Vagina (tissue), 2 donors: Measurements from ENCODE around the gene UNC119.

Source experiments
- POLR2A ChIP-seq, 2 donors: fragments of 450-650 bp; IDR thresholded peaks; one replicate each; pipeline ENCODE4 v1.6.1; 2017; ENCODE audit warnings: antibody characterized with exemption in 2 of 2, mild to moderate bottlenecking in 2 of 2, moderate library complexity in 2 of 2
- POLR2AphosphoS5 ChIP-seq, 2 donors: sonication (generic); formaldehyde crosslinking; IDR thresholded peaks; one replicate each; pipeline ENCODE4 v1.9.0; 2017; ENCODE audit warnings: antibody characterized with exemption in 2 of 2, mild to moderate bottlenecking in 2 of 2, low read depth in 1 of 2; ENCODE audit not compliant: insufficient read depth in 1 of 2
- TF ChIP-seq, protein P1 (sequence below), 3 experiments: fragments of 450-650 bp in 2 of 3; fragments of 200-600 bp in 1 of 3; sonication (generic) in 1 of 3; IDR thresholded peaks; one replicate each; pipeline ENCODE4 v1.5.1; 2017 to 2019; ENCODE audit warnings: antibody characterized with exemption in 3 of 3, mild to moderate bottlenecking in 2 of 3, moderate library complexity in 2 of 3

DNA sequence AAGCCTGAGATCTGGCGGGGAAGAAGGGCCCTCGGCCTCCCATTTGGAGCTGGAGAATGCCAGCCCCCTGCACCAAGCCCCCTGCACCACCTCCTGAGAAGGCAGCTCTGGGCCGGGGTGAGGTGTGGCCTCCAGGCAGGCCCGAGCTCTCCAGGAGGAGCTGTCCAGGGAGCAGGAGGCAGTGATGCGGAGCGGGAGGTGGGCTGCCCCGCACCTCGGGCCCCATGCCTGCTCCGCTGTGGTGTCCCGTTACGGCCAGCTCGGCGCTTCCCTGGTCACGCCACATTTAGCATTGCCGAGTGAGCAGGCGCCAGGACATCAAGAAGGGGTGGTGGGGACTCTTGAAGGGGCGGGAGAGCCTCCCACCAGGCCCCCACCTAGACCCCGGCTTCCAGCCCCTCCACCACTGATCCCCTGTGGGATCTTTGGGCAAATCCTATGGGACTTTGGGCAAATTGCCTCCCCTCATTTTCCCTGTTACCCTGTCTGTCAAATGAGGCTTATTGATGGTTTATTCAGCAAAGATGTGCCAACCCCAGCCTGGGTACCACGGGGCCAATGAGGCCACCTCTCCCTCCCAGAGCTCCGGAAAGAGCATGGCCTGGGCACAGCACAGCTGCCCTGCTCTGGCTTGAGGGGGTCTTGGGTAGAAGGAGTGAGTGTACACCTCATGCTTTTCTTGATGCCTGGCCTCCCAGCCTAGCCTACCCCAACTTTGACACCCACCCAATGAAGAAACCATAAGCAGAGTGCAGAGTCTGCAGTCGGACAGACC lies 30.9 kb downstream of the UNC119 start:
- TF ChIP-seq POLR2A (IDR thresholded peaks at IDR 0.05), result no peak
- TF ChIP-seq, protein P1, sequence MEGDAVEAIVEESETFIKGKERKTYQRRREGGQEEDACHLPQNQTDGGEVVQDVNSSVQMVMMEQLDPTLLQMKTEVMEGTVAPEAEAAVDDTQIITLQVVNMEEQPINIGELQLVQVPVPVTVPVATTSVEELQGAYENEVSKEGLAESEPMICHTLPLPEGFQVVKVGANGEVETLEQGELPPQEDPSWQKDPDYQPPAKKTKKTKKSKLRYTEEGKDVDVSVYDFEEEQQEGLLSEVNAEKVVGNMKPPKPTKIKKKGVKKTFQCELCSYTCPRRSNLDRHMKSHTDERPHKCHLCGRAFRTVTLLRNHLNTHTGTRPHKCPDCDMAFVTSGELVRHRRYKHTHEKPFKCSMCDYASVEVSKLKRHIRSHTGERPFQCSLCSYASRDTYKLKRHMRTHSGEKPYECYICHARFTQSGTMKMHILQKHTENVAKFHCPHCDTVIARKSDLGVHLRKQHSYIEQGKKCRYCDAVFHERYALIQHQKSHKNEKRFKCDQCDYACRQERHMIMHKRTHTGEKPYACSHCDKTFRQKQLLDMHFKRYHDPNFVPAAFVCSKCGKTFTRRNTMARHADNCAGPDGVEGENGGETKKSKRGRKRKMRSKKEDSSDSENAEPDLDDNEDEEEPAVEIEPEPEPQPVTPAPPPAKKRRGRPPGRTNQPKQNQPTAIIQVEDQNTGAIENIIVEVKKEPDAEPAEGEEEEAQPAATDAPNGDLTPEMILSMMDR (IDR thresholded peaks at IDR 0.05), result no peak
- no peak for TF ChIP-seq POLR2AphosphoS5 (IDR thresholded peaks at IDR 0.05; ENCODE audit: insufficient read depth in 1 of 2, low read depth in 1 of 2)
